Thyroid gland (tissue), 4 donors: ENCODE results near the gene KCTD13.

ENCODE experiments used
- CTCF ChIP-seq, 6 experiments: fragments of 200-600 bp in 3 of 6; fragments of 450-650 bp in 3 of 6; sonication (generic) in 3 of 6; IDR thresholded peaks; one replicate each; pipeline ENCODE4 v1.5.1; 2016 to 2019; ENCODE audit warnings: antibody characterized with exemption in 6 of 6, mild to moderate bottlenecking in 2 of 6, inconsistent platforms in 1 of 6, moderate library complexity in 1 of 6
- POLR2A ChIP-seq, 2 donors: fragments of 450-650 bp; IDR thresholded peaks; one replicate each; pipeline ENCODE4 v1.6.1; 2017; ENCODE audit warnings: antibody characterized with exemption in 2 of 2, mild to moderate bottlenecking in 2 of 2, moderate library complexity in 1 of 2

GRCh38 chr16:29905668-29906067, 20.4 kb downstream of the KCTD13 start:
- TF ChIP-seq CTCF (IDR thresholded peaks at IDR 0.05) (no peak), POLR2A (IDR thresholded peaks at IDR 0.05) (no peak)
